GM12874 (cell line): Measurements from ENCODE around the gene KCNQ2.

ENCODE experiments used
- TF ChIP-seq, protein P1 (sequence below): IDR thresholded peaks from 2 replicates; pipeline ENCODE4 v1.5.1; 2011; ENCODE audit warnings: low read depth, mild to moderate bottlenecking, control low read depth, low read length, moderate library complexity; ENCODE audit not compliant: insufficient read depth

The KCNQ2 gene

DNA sequence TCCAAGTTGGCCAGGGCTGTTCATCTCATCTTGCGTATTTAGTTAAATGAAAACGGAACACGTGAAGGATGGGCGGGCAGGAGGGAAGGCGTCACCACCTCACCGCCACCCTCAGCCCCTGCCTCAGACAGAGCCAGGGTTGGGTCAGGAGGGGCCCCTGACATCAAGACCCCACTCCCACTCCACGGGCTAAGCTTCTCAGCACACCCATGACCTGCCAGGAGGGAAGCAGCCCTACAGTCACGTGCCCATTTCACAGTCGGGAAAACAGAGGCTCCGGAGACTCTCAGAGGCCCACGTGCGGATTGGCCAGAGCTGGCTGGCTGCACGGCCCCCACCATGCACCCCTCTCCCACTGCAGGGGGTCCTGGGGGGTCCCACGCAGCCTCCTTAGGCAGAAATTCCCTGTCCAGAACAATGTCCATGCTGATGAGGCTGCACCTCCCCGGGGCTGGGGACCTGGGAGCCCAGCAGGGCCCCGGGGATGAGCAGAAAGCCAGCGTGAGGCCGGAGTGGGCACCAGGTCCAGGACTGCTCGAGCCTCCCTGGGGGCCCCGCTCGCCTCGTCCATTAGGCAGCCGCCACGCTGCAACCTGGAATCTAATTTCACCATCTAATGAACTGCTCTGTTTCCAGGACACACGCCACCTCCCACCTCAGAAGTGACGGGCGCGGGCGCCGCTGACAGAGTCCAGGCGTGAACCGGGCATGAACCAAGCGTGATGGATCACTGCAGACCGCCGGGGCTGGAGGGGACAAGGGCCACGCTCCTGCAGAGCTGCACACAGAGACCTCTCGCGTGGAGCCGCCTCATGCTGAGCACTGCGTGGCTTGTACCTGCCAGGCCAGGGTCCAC, 15.8 kb downstream of the KCNQ2 start:
- TF ChIP-seq, protein P1, sequence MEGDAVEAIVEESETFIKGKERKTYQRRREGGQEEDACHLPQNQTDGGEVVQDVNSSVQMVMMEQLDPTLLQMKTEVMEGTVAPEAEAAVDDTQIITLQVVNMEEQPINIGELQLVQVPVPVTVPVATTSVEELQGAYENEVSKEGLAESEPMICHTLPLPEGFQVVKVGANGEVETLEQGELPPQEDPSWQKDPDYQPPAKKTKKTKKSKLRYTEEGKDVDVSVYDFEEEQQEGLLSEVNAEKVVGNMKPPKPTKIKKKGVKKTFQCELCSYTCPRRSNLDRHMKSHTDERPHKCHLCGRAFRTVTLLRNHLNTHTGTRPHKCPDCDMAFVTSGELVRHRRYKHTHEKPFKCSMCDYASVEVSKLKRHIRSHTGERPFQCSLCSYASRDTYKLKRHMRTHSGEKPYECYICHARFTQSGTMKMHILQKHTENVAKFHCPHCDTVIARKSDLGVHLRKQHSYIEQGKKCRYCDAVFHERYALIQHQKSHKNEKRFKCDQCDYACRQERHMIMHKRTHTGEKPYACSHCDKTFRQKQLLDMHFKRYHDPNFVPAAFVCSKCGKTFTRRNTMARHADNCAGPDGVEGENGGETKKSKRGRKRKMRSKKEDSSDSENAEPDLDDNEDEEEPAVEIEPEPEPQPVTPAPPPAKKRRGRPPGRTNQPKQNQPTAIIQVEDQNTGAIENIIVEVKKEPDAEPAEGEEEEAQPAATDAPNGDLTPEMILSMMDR = no peak

DNA sequence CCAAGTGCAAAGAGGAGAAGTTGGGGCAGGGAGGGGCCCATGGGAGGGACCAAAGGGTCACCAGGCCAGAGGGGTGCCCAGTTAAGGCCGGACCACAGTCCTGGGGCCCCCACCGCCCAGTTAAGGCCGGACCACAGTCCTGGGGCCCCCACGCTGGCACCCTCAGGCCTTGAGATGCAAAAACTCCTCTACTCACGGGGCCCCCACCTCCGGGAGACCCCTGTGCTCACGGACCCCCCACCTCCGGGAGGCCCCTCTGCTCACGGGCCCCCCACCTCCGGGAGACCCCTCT, 16.9 kb downstream of the KCNQ2 start:
- TF ChIP-seq, protein P1 = no peak

DNA sequence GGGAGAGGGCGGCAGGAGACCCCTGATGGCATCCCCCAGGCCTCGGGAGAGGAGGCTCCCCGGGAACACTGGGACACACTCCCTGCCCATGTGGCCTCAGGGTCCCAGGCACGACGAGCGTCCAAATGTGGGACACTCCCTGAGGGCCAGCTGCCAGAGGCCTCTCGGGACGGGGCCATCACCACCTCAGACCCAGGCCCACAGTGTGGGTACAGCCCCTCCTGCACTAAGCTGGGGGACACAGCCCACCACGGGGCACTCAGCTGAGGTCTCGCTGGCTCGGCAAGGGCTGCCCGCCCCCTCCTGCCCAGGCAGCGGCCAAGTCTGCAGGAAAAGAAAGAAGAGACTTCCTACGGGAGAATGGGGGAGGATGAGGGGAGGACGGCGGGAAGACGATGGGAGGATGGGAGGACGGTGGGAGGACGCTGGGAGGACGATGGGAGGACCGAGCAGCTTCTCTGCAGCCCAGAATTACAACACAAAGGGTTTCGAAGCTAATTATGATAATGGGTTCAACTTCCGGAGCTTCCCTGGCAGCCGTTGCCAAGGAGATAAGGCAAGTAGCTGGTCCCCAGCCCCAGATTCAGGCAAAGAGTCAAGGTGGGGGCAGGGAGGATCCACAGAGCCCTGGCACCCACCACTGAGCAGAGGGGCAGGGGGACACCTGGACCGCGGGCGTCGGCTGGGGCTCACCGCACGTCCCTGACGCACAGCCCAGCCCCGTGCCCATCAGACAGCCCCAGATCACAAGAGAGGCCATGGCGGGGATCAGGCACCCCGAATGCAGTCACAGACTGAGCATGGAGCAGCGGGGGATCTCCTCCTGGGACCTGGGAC, 17.5 kb downstream of the KCNQ2 start:
- TF ChIP-seq, protein P1 = no peak

- TF ChIP-seq, protein P1 = no peak
Measured at GRCh38 chr20:63452821-63453523, 19.5 kb downstream of the KCNQ2 start.

DNA sequence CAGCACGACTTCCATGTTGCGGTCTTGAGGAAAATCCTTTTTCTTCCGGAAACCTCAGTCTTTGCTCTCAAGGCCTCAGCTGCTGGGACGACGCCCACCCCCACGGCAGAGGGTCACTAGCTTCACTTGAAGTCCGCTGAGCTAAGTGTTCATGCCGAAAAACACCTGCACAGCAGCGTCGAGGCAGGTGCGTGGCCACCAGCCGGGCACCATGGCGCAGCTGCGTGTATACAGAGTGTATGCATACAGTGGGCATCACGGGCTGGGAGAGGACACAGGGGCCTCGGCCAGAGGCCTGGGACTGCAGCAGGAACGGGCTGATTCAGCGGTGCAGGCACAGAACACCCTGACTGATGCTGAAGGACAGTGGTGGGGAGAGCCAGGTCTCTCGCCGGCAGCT, 20.1 kb downstream of the KCNQ2 start:
- TF ChIP-seq, protein P1 = no peak

DNA sequence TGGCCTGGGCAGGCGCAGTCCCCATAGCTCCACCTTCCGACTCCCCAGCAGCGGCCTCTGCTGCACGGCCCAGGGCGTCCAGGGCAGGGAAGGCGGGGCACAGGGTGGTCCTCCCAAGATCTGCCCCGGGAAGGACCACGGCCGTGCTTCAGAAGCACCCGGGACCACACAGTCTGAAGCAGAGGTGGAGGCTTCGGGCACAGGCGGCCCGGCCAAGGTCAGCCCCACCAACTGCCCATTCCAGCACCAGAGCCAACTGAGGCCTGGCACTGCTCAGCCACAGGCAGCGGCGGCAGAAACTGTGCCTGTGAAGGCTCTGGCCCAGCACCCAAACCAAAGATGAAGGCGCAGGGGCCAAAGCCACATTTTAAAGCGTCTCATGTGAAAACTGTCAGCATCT, 20.6 kb downstream of the KCNQ2 start:
- TF ChIP-seq, protein P1 = no peak
